GM20431 (cell line): ENCODE data around the gene BTLA.
"Not testable (repeated sequence)": the region's sequence is repeated elsewhere in the genome, so short reads cannot be mapped to it uniquely, and the experiment has no call there.

Experiments used
- in situ Hi-C: fragments of 300-500 bp; cut with MseI, MboI; formaldehyde crosslinking; loops from one replicate; pipeline ENCODE4 v1.15.0; 2020; ENCODE audit warnings: low sequenced_read_pairs; ENCODE audit not compliant: unreplicated experiment

Gene BTLA

GRCh38 chr3:112494448-112494767, 4.9 kb downstream of the BTLA start:
- in situ Hi-C loops: not testable (repeated sequence)

- in situ Hi-C loops: no loop called here
Measured at GRCh38 chr3:112492124-112492523, 7.1 kb downstream of the BTLA start.

- in situ Hi-C loops: no loop called here
Measured at GRCh38 chr3:112491373-112491772, 7.9 kb downstream of the BTLA start.

- in situ Hi-C loops: no loop called here
Measured at GRCh38 chr3:112489674-112490479, 9.4 kb downstream of the BTLA start.

GRCh38 chr3:112486811-112487505, 12.3 kb downstream of the BTLA start:
- in situ Hi-C loops: no loop called here

- in situ Hi-C loops: no loop called here
Measured at GRCh38 chr3:112484352-112484751, 14.9 kb downstream of the BTLA start.

- in situ Hi-C loops: no loop called here
Measured at GRCh38 chr3:112482675-112483074, 16.6 kb downstream of the BTLA start.

GRCh38 chr3:112481302-112481721, 18.0 kb downstream of the BTLA start:
- in situ Hi-C loops: no loop called here

- in situ Hi-C loops: no loop called here
Measured at GRCh38 chr3:112477891-112478290, 21.4 kb downstream of the BTLA start.

GRCh38 chr3:112476346-112476745, 22.9 kb downstream of the BTLA start:
- in situ Hi-C loops: no loop called here

- in situ Hi-C loops: no loop called here
Measured at GRCh38 chr3:112474796-112475195, 24.5 kb downstream of the BTLA start.

GRCh38 chr3:112472691-112473090, 26.6 kb downstream of the BTLA start:
- in situ Hi-C loops: no loop called here

- in situ Hi-C loops: no loop called here
Measured at GRCh38 chr3:112471596-112472325, 27.5 kb downstream of the BTLA start.

GRCh38 chr3:112470788-112471187, 28.5 kb downstream of the BTLA start:
- in situ Hi-C loops: no loop called here

GRCh38 chr3:112469671-112470070, 29.6 kb downstream of the BTLA start:
- in situ Hi-C loops: no loop called here

GRCh38 chr3:112467539-112467938, 31.7 kb downstream of the BTLA start:
- in situ Hi-C loops: no loop called here

GRCh38 chr3:112466020-112466419, 33.3 kb downstream of the BTLA start:
- in situ Hi-C loops: no loop called here

GRCh38 chr3:112464264-112464663, 35.0 kb downstream of the BTLA start:
- in situ Hi-C loops: no loop called here

- in situ Hi-C loops: no loop called here
Measured at GRCh38 chr3:112463250-112463649, 36.0 kb downstream of the BTLA start.

GRCh38 chr3:112461787-112462186, 37.5 kb downstream of the BTLA start:
- in situ Hi-C loops: not testable (repeated sequence)
